NCI-H226 (cell line): ENCODE data around the gene HELZ2.
A peak's percentile ranks its signal among the peaks of the same experiment; 100 is the strongest.
"Not testable (repeated sequence)": the region's sequence is repeated elsewhere in the genome, so short reads cannot be mapped to it uniquely, and the experiment has no call there.

Source experiments
- DNase-seq: peaks from one replicate; pipeline ENCODE4 v3.0.0-alpha.2; 2015

The HELZ2 gene

DNA sequence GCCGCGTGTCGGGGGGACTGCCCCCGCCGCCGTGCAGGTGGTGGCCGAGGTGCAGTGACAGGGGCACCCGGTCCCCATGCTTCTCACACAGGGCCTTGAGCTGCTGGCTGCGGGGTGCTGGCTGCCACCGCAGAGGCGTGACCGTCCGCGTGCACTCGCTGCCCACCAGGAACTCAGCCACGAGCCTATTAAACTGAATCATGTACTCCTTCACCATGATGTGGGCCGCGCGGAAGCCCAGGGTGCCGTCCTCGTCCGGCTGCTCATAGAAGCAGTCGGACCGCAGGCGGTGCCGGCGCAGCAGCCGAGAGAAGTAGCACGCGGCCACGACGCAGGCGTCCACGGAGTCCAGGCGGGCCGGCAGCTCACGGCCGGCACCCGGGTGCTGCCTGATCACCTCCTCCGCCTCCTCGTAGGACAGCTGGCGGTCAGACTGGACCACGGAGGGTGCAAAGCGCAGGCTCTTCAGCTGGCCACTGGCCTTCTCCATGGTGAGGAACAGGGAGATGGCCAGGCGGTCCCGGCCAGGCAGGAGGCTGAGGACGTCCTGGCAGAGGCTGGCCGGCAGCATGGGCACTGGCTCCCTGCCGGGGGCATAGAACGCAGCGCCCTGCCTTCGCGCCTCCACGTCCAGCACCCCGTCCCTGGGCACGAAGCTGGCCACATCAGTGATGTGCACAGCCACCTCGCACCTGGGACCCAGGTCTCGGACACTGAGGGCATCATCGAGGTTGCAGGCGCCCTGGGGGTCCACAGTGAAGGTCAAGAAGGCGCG, 9.8 kb downstream of the HELZ2 start:
- no peak for DNase-seq

- DNase-seq, result no peak
These were observed 10.7 kb downstream of the HELZ2 start for GRCh38 chr20:63563225-63563935.

DNA sequence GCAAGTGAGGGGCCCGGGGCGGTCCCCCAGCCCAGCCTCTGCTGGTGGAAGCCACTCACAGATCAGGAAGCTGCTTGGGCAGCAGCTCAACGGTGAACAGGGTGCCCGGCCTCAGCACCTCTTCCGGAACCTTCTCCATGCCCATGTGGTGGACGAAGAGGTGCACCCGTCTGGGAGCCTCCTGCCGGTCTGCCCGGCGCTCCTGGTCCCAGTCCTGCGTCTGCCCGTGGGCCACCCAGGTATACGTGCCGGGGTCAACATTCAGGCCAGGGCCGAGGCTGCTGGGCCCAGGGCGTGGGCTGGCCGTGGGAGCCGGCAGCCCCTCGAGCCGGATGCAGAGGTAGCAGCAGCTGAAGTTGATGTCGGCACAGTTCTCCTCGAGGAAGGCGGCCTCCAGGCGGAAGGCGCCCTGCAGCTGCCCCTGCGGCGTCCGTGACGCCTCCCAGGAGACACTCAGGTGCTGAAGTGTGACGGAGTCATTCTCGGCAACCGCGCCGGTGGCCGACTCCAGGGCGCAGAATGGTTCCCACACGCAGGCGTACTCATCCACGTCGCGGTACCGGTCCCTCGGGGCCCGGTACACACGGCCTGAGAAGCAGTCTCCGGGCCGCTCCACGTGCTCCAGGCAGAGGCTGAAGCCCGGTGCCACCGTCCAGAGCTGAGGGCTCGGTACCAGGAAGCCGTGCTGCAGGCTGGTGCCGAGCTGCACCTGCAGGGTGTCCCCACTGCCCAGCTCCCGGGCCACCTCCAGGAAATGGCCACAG, 11.4 kb downstream of the HELZ2 start:
- DNase-seq, result no peak

- no peak for DNase-seq
These were observed 12.2 kb downstream of the HELZ2 start for GRCh38 chr20:63561624-63562396.

GRCh38 chr20:63560856-63561609, 13.0 kb downstream of the HELZ2 start:
- DNase-seq, result no peak

- no peak for DNase-seq
These were observed 13.7 kb downstream of the HELZ2 start for GRCh38 chr20:63560333-63560805.

DNA sequence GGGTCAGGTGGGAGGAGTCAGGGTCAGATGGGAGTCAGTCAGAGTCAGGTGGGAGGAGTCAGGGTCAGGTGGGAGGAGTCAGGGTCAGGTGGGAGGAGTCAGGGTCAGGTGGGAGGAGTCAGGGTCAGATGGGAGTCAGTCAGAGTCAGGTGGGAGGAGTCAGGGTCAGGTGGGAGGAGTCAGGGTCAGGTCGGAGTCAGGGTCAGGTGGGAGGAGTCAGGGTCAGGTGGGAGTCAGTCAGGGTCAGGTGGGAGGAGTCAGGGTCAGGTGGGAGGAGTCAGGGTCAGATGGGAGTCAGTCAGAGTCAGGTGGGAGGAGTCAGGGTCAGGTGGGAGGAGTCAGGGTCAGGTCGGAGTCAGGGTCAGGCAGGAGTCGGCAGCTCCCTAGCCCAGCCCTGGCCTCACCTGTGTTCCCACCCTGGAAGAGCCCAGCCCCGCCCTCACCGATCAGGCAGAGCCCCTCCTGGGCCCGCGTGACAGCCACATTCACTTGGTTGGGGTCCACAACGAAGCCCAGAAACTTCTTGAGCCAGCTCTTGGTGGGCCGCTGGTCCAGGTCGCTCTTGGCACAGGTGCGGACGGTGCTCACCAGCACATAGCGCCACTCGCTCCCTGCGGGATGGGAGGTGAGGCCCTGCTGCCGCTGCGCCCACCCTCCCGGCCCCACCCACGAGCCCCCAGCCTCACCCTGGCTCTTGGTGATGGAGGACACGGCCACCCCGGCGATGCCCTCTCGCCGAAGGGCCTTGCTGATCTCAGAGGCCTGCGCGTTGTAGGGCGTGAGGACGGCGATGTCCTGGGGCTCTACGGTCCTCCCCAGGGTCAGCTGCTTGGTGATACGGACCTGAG, 14.3 kb downstream of the HELZ2 start:
- not testable (repeated sequence) for DNase-seq

DNA sequence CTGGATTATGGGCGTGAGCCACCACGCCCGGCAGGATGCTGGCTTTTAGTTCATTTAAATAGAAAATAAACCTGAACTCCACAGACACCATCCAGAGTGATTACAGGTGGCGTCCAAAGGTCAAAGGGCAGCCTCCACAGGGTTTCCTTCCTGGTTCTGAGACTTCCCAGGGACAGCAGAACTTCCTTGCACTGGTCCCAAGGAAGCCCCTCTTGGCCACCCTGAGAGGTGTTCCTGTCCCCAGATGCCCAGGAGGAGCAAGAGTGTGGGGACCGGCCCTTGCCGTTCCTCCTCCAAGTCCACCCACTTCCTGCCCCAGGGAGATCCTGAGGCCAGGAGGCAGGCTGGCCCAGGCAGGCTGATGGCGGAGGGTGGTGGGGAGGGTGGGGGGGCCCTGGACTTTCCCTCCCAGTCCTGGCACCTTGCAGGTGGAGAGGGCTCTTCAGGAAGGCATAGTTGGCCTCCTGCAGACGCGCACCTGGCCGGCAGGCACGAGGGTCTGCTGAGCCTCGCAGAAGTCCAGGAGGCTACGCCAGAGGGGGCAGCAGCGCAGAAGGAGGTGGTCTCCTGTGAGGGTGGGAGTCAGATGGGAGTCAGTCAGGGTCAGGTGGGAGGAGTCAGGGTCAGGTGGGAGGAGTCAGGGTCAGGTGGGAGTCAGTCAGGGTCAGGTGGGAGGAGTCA, 15.1 kb downstream of the HELZ2 start:
- DNase-seq, result no peak

DNA sequence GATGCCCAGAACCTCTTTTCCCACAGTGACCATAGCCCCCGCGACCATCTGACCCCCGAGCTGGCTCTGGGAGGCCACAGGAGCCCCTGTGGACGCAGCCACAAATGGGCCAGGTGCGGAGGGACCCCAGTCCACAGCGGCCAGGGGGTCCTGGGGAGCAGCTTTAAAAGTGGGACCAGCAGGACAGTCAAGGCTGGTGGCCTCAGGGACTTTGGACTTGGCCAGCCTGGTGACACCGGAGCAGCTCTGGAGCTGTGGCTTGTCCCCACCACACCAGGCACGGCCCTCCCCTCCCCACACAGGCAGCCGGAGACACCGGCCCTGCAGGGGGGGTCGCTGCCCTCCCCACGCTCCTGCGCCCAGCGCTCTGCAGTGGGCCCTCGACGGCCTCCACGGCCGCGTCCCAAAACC, 16.6 kb downstream of the HELZ2 start:
- DNase-seq, result no peak

DNA sequence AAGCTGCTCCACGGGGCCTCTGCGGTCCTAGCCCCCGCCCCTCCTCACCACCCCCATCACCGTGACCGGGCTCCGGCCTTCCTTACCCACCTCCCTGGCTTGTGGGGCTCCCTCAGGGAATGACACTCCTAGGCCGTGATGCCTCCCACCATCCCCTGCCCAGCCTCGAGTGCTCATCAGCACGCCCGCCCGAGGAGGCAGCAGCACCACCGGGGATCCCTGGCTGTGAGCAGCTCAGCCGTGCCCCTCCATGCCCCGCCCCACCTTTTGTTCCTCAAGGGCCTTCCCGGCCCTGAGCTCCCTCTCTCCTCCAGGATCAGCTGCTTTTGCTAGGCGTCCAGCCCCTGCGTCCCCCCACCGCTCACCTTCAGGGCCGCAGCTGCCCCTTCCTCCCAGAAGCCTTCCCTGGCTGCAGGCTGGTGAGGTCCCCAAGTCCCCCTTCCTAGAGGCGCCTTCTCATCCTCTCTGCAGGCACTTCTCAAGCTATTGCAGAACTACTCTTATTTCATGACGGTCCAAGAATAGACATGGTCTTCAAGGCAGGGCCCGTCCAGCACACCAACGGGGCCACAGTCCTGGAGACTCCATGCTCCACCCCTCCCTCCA, 17.1 kb downstream of the HELZ2 start:
- no peak for DNase-seq

DNA sequence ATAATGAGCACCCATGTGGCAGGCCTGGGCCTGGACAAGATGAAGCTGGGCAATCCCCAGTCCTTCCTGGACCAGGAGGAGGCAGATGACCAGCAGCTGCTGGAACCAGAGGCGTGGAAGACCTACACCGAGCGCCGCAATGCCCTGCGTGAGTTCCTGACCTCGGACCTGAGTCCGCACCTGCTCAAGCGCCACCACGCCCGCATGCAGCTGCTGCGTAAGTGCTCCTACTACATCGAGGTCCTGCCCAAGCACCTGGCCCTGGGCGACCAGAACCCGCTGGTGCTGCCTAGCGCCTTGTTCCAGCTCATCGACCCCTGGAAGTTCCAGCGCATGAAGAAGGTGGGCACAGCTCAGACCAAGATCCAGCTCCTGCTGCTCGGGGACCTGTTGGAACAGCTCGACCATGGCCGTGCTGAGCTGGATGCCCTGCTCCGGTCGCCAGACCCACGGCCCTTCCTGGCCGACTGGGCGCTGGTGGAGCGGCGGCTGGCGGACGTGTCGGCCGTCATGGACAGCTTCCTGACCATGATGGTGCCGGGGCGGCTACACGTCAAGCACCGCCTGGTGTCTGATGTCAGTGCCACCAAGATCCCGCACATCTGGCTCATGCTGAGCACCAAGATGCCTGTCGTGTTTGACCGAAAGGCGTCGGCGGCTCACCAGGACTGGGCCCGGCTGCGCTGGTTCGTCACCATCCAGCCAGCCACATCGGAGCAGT, 18.2 kb downstream of the HELZ2 start:
- no peak for DNase-seq

DNA sequence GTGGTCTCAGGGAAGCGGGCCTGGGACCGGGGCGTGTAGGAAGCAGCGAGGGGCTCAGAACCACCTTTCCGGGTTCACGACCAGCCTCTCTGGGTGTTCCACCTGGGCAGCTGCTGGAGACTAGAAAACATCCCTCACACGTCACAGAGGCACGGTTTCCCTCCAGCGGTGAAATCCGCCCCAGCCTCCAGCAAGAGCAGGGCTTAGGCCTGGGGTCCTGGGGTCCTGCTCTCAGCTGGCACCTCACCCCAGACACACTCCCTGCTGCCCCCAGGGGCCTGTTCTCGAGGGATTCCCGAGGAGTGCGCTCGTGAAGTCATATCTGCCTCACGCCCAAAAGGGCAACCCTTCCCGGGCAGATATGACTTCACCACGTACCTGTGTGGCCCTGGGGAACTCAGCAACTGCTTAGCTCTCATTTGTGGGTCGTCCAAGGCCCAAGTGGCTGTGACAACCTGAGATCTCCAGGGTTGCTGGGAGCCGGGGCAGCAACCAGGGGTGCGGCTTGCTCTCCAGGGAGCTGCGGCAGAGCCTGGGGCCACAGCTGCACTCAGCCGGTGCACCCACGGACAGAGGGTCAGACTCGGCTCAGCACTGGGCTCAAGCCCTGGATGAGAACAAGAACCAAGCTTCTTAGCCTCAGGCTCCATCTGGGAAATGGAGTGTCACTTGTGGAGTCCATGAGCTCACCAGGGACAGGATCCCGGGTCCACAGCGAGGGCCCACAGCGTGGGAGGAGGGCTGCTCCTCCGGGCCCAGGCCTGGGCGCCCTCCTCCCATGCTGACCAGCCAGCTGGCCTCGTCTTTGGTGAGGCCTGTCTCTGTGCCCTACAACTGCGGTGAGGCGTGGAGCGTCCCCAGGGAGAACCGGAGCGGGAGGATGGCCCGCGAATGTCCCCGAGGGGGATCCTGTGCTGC, 19.4 kb downstream of the HELZ2 start:
- no peak for DNase-seq

DNA sequence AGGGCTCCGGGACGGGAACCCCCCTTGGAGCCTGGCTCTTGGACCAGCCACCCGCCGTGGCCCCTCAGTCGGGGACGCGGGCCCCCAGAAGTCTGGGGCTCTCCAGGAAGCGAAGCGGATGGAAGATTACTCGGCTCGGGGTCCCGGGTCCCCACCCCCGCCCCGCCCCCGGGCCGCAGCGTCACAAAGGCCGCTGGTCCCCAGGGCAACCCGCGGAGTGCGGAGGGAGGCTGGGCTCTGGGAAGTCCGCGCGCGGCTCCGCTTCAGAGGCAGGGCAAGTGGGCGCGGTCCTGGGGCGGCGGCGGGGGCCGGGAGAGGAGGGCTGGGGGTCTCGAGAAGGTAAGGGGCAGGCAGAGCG, 20.1 kb downstream of the HELZ2 start, which contains the start of gene FNDC11:
TSS of gene FNDC11 (plus strand) at position 227 of the 358 bp plus-strand sequence. CDS start 1,505 bp downstream, outside the sequence.
- no peak for DNase-seq

GRCh38 chr20:63553251-63553932, 20.6 kb downstream of the HELZ2 start:
- DNase-seq, result peak; percentile 63

DNA sequence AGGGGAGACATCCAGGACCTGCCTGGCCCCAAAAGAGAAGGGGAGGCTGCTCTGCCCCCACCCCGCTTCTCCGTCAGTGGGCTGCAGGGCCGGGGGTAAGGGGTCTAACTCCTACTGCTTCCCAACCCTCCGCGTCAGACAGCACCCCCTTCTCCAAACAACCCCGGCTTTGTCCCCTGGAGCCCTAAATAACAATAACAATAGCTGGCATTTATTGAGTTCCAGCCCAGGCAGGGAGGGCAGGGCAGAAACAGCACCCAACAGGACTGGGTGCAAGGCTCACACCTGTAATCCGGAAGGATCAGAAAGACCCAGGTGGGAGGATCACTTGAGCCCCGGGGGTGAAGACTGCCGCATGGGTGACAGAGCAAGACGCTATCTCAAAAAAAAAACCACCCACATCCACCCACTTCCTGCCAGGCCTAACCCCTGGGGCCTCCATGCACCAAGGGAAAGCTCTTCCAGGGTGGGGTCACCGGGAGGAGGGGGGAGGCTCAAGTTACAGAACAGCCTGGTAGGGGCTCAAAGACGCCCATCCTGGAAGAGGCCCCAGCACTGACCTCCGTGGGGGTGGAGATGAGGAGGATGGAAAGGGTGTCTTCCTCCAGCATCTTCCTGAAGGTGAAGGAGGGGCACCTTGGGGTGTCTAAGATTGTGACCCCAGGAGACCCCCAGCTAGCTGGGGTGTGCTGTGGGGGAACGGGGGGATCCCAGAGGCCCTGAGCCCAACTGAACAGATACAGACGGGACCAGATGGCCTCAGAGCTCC, 21.4 kb downstream of the HELZ2 start:
- DNase-seq, result no peak

DNA sequence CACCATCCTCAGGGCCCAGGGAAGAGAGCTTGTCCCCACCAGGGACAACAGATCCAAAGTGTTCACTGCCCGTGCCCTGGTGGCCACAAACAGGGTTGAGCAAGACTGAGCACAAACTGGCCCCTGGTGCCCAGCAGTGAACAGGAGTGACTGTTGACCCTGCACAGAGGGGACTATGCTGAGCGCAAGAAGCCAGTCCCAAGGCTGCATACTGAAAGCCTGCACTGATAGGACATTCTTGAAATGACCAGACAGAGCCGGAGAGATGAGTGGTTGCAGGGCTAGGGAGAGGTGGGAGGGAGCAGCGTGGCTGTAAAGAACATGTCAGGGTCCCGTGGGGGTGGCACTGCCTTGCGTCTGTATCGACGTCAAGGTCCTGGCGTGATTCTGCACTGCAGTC, 23.0 kb downstream of the HELZ2 start:
- no peak for DNase-seq
